ENCODE results near the gene JAML. TPM values are rescaled to one million over a fixed set of nuclear protein-coding genes. Genes with fewer than 3 reads are reported as not detected.

Gene JAML
- polyA plus RNA-seq (ENCODE audit: insufficient read length in 3 of 3) = 1 to 10 TPM; 1.8 to 3.0 (median 2.4) TPM
- long read RNA-seq, donor 1 = 0 reads
- long read RNA-seq, donor 2 = 0 reads
- long read RNA-seq, donor 3 = 0 reads
- long read RNA-seq, donor 4 = 0 reads
- long read RNA-seq, donor 5 = 0 reads
- long read RNA-seq, donor 6, partial matches to known transcripts = 0 of 3 reads
- long read RNA-seq, donor 6, other reads (novel, unspliced or antisense) = 0 of 3 reads
- long read RNA-seq, donor 7 = 0 reads
- long read RNA-seq, donor 8, partial matches to known transcripts = 0 of 1 reads
- long read RNA-seq, donor 8, other reads (novel, unspliced or antisense) = 0 of 1 reads
- long read RNA-seq, donor 9 = 0 reads
- long read RNA-seq, donor 10, partial matches to known transcripts = 0 of 1 reads
- long read RNA-seq, donor 10, other reads (novel, unspliced or antisense) = 0 of 1 reads
- long read RNA-seq, donor 11, partial matches to known transcripts = 0 of 1 reads
- long read RNA-seq, donor 11, other reads (novel, unspliced or antisense) = 0 of 1 reads
- long read RNA-seq, donor 12, partial matches to known transcripts = 0 of 1 reads
- long read RNA-seq, donor 12, other reads (novel, unspliced or antisense) = 0 of 1 reads
- long read RNA-seq, donor 13 = 0 reads
- long read RNA-seq, donor 14 = 0 reads
- long read RNA-seq, donor 15, transcript JAML-202 (10 exons, 1,944 nt) = major isoform, 6 of 7 reads
- long read RNA-seq, donor 15, partial matches to known transcripts = 0 of 7 reads
- long read RNA-seq, donor 15, other reads (novel, unspliced or antisense) = 0 of 7 reads
- long read RNA-seq, donor 16 = 0 reads

GRCh38 chr11:118224511-118225188 lies at the start of gene JAML:
Gene JAML (minus strand): TSS chr11:118225011. CDS start chr11:118214866, 10,145 bp downstream.
- DNase-seq = no peak

- no peak for DNase-seq
Observed at GRCh38 chr11:118274186-118274585, 49.4 kb upstream of the JAML start.

DNA sequence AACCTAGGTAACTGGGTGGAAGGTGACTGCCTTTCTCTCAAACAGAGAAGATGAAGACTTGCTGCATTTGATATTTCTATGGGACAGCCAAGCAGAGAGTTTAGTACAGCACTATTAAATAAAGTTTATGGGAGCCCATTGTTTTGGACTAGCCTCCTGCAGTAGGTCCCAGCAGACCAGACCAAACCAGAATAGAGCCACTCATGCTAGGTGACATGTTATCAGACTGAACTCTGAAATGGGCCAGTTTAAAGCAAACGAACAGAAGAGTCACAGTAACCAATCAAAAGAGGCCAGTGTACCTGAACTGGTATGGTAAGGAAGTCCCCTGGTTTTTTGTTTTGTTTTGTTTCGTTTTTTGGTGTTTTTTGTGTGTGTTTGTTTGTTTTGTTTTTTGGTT lies 47.2 kb upstream of the JAML start:
- DNase-seq = no peak

DNA sequence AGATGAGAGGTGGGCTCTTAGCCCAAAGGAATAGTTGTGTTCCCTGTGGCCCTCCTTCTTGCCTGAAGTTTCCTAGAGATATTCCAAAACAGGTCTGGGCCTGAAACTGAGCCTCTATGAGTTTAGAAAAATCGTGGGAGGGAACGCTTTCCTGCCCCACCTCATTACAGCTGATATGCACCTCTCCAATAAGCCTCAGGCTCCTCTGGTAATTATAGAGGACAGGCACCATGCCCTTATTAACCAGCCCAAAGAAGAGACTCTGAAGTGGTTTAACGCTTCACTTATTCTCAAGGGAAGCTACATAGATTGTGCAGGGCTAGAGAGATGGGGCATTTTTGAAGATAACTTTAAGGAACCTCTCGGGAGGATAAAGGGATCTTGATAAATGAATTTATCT lies 42.7 kb upstream of the JAML start:
- DNase-seq = no peak

DNA sequence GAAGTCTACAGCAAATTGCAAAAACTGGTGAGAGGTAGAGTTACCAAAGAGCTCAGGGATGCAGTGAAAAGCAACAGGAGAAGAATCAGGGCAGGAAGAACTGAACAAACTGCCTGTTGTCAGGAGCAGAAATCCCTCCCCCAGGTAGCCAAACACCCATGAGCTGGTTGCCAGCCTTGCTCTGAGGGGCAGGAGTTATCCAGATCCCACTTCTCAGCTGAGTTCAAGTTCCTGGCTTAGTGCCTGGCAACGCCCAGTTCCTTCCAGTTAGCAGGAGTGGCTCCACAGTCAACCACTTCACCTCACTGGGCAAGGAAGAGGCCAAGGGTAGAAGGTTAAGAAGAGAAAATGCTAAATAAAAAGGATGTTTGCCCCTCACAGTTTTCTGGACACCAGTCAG lies 41.1 kb upstream of the JAML start:
- DNase-seq = no peak

- no peak for DNase-seq
Observed at GRCh38 chr11:118264569-118265465, 40.0 kb upstream of the JAML start.

DNA sequence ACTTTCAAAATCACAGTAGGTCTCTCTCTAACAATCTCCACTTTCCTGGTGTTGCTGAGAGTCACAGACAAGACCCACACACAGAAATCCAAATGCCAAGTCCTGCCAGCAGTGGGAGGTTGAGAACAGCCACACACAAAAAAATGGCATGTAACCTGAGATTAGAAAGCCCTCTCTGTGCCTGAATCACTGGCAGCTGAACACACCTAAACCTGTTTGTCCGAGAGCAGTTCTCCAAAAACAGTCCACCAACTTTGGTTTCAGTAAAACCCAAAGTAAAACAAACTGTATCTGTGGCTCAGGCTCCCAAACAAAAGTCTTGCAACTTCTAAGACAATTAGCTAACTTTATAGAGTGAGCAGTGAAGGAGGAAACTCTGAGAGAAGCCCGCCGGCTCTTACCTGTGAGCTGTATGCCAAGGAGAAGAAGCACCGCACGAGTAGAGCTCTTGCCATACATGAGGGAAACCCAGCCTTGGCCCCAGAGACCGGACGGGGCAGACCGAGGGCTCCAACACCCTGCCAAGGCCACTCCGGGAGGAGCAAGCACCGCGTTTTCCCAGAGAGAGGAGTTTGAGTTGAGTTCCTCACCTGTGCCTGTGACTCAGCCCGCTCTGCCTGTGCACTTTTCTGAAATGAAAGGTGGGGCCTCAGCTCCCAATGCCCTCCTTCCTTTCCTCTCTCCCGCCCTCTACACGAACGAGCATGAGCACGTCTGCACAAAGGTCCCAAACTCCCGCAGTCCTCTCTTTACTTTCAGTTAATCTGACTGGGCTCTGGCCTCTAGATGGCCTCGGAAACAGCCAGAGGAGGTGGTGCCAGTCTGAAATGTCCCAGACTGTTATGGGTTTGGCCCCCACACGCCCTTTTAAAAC lies 39.1 kb upstream of the JAML start, which contains the start of gene MPZL2:
Gene MPZL2, minus strand, starts transcription at position 603 of the 874 bp plus-strand sequence. Its CDS starts 144 bp downstream, at position 459.
- DNase-seq = peak; percentile 60

- DNase-seq = no peak
Observed at GRCh38 chr11:118263112-118263511, 38.3 kb upstream of the JAML start.

- DNase-seq = no peak
Observed at GRCh38 chr11:118260353-118260752, 35.5 kb upstream of the JAML start.

DNA sequence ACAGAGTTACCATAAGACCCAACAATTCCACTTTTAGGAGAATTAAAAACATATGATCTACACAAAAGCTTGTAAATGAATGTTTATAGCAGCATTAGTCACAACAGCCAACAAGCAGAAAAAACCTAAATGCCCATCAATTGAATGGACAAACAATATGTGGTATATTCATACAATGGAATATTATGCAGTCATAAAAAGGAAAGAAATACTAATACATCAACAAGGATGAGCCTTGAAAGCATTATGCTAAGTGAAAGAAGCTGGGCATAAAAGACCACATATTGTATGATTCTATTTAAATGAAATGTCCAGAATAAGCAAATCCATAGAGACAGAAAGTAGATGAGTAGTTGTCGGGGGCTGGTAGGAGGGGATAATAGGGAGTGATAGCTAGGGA lies 34.3 kb upstream of the JAML start:
- no peak for DNase-seq

DNA sequence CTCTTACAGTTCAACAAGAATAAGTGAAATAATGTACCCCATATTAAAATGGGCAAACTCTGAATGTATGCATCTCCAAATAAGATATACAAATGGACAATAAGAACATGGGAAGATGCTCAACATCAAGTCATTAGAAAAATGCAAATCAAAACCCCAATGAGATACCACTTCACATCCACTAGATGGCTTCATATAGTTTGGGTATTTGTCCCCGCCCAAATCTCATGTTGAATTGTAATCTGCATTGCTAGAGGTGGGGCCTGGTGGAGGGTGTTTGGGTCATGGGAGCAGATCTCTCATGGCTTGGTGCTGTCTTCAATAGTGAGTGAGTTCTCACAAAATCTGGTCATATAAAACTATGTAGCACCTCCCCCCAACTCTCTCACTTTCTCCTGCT lies 33.6 kb upstream of the JAML start:
- no peak for DNase-seq

DNA sequence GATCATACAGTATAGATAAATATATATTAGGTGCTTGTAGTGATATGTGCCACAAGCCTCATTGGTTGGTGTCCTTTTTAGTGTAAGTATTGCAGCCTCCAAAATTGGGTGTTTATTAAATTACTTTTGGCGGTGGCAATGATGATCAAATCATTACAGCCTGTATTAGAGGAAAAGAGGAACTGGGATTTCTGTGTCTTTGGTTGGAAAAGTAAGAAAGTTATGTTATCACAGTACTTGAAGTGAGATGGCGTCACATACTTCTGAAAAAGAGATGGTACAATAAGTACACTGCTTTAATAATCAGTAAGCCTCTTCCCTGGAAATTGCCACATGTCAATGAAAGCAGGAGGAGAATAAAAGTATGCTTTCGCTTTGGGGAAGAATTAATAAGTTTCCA lies 27.9 kb upstream of the JAML start:
- DNase-seq = no peak

- peak; percentile 95 for DNase-seq
Observed at GRCh38 chr11:118251858-118252652, 27.2 kb upstream of the JAML start, which contains the start of gene MPZL3. Gene MPZL3 (minus strand): TSS chr11:118252365. CDS start chr11:118252294, 71 bp downstream.

DNA sequence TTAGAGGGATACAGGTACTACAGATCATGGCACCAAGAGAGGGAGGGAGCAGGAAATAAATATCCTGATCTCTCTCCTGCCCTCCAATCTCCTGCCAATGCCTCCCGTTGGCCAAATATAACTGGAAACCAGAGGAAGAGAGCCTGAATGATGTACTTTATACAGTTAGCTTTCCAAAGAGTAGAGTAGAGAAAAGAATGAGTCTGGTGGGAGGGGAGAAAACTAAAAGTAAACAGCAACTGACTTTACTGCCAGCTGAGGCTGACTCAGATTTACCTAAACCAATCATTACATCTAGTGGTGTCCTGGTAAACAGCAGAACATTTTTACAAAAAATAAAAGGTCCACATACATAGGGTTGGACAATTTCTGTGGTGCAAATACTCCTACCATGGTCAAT lies 22.2 kb upstream of the JAML start:
- DNase-seq = no peak

- no peak for DNase-seq
Observed at GRCh38 chr11:118245936-118246562, 21.2 kb upstream of the JAML start.

- DNase-seq = no peak
Observed at GRCh38 chr11:118243993-118244762, 19.4 kb upstream of the JAML start.

GRCh38 chr11:118243161-118243560 lies 18.4 kb upstream of the JAML start:
- DNase-seq = no peak

GRCh38 chr11:118241764-118242098 lies 16.9 kb upstream of the JAML start:
- no peak for DNase-seq
